ENCODE results near the gene ERFL. TPM values are rescaled to one million over a fixed set of nuclear protein-coding genes. Genes with fewer than 3 reads are reported as not detected.

The ERFL gene
- total and polyA plus RNA-seq, 2 of the 8 experiments (the other 6 are each of a cell fraction or from before 2014, with no cell fraction given), result 0.12 TPM; not detected in 1

DNA sequence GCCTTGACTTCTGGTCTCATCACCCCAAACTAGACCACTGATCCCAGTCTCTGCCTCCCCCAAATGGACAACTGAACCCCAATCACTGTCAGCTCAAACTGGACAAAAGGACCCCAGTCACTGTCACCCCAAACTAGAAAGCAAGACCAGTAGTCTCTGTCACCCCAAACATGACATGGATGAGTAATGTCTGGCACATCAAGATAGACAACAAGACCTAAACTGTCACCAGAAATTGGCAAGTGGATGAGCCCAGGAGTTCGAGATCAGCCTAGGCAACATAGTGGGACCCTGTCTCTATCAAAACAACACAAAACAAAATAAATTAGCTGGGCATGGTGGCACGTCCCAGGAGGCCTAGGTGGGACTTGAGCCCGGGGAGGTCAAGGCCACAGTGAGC, 18.8 kb upstream of the ERFL start:
- Histone ChIP-seq H3K79me1 (ENCODE audit: low read depth, low read length) (no peaks in the 10 kb centered on the region), H2BK5ac (ENCODE audit: low read depth, low read length) (no peak overlapping the region), H3K9me3 (ENCODE audit: insufficient read depth in 2 of 2, low read depth in 1 of 2, low read length in 1 of 2) (no peaks in the 10 kb centered on the region), H2BK15ac (ENCODE audit: low read length) (no peak overlapping the region), H3K14ac (ENCODE audit: insufficient read length) (no peak overlapping the region), H2AK5ac (ENCODE audit: low read depth, low read length) (no peak overlapping the region), H3K23me2 (ENCODE audit: low read depth, low read length) (no peaks in the 10 kb centered on the region), H3K4me1 (replicated peaks in 1 of 4; ENCODE audit: control insufficient read depth in 3 of 4, insufficient read depth in 4 of 4, low read length in 3 of 4) (no peaks in the 10 kb centered on the region), H3K23ac (ENCODE audit: insufficient read length) (no peak overlapping the region), H3K18ac (ENCODE audit: extremely low read depth, low read length) (no peak overlapping the region), H4K91ac (replicated peaks; ENCODE audit: insufficient read length, low read length) (no peak overlapping the region), H4K8ac (ENCODE audit: extremely low read depth, insufficient read depth, low read length) (no peak overlapping the region), H2BK20ac (ENCODE audit: low read length) (no peak overlapping the region), H3K4me2 (ENCODE audit: insufficient read depth in 1 of 2, low read depth in 2 of 2, low read length in 2 of 2) (no peak overlapping the region), H2BK120ac (replicated peaks; ENCODE audit: low read depth, low read length) (no peak overlapping the region), H3K4ac (replicated peaks; ENCODE audit: insufficient read length, low read depth, low read length) (no peak overlapping the region), H3K79me2 (ENCODE audit: control insufficient read depth in 1 of 2, insufficient read depth in 2 of 2, low read length in 2 of 2) (no peaks in the 10 kb centered on the region), H3K27me3 (replicated peaks in 1 of 4; ENCODE audit: control insufficient read depth in 3 of 4, extremely low read depth in 1 of 4, insufficient read depth in 3 of 4, low read length in 3 of 4) (no peaks in the 10 kb centered on the region), H3K27ac (ENCODE audit: low read depth, low read length) (no peak overlapping the region), H4K20me1 (replicated peaks in 1 of 2; ENCODE audit: control insufficient read depth in 1 of 2, insufficient read depth in 2 of 2, low read length in 2 of 2) (no peaks in the 10 kb centered on the region), H3K56ac (replicated peaks; ENCODE audit: insufficient read length, low read depth, low read length) (no peak overlapping the region), H2BK12ac (ENCODE audit: low read depth, low read length) (no peak overlapping the region), H4K5ac (ENCODE audit: insufficient read length, low read depth, low read length) (no peak overlapping the region), H2AFZ (ENCODE audit: low read length) (no peak overlapping the region), H3K4me3 (ENCODE audit: extremely low read depth in 1 of 4, insufficient read depth in 2 of 4, low read depth in 3 of 4, low read length in 4 of 4) (no peak overlapping the region), H3K36me3 (ENCODE audit: control insufficient read depth in 2 of 4, insufficient read depth in 4 of 4, low read length in 3 of 4) (no peaks in the 10 kb centered on the region), H3K9ac (replicated peaks in 1 of 4; ENCODE audit: extremely low read depth in 1 of 4, low read depth in 3 of 4, low read length in 3 of 4) (no peak overlapping the region)
- WGBS, 2 experiments (ENCODE audit: extremely low coverage in 1 of 2, insufficient coverage in 1 of 2, insufficient read length in 1 of 2, insufficient replicate concordance in 2 of 2, low coverage in 1 of 2, low lambda C conversion rate in 2 of 2, missing lambda C conversion rate in 1 of 2), result 89% methylated on average over 3 of the region's 3 CpGs; no CpG with 5 or more reads in 1 of the 2 experiments
- ChIA-PET POLR2A (ENCODE audit: partially characterized antibody) (interaction anchor here (0.7 to 5.4 kb wide), 4 partner anchors 10 to 86 kb away, joined by 4 to 26 read pairs (median 8); partner anchors contain the start of gene RPS19), CTCF (ENCODE audit: partially characterized antibody) (interaction anchor here (0.8 to 8.0 kb wide), 7 partner anchors 10 to 83 kb away, joined by 3 to 51 read pairs (median 5); no protein-coding TSS in a partner anchor)
- no peak for TF ChIP-seq ASH2L (IDR thresholded peaks at IDR 0.05; ENCODE audit: low read length)
- FAIRE-seq (no peak), DNase-seq (ENCODE audit: low read depth in 1 of 2, low spot score in 2 of 2) (no peak)

Data from H1 (cell line).